AG04449 (cell line): ENCODE measurements around the gene ADGRL1.
A peak's percentile ranks its signal among the peaks of the same experiment; 100 is the strongest.
"Not testable (repeated sequence)": the region's sequence is repeated elsewhere in the genome, so short reads cannot be mapped to it uniquely, and the experiment has no call there.

Experiments used
- CTCF ChIA-PET: fragments of 350-600 bp; formaldehyde crosslinking; extraction: SDS; loops from one replicate; lab custom pipeline; 2021; ENCODE audit warnings: antibody characterized with exemption; lab: Yijun Ruan, JAX
- POLR2A ChIA-PET: fragments of 400-600, 350-600 bp; formaldehyde crosslinking; extraction: SDS; loops from one replicate; lab custom pipeline; 2020; ENCODE audit warnings: antibody characterized with exemption, inconsistent platforms; lab: Yijun Ruan, JAX
- DNase-seq: peaks from one replicate; pipeline ENCODE4 v3.0.0-alpha.2; 2010; ENCODE audit warnings: low read depth, low spot score
- H3K4me3 ChIP-seq: 2 replicates; pipeline ENCODE4 v1.5.1; 2011; ENCODE audit warnings: low read depth, mild to moderate bottlenecking, control low read depth, low read length
- CTCF ChIP-seq: IDR thresholded peaks from one replicate; pipeline ENCODE4 v1.5.1; 2011; ENCODE audit warnings: mild to moderate bottlenecking, moderate library complexity, low read length, control low read depth, inconsistent platforms; ENCODE audit not compliant: insufficient read depth; ENCODE audit errors: missing control alignments

The ADGRL1 gene

GRCh38 chr19:14200147-14200841 is 5.7 kb downstream of the ADGRL1 start:
- CTCF ChIA-PET = interaction anchor here (0.9 to 7.9 kb wide), 14 partner anchors 13 to 239 kb away, joined by 3 to 155 read pairs (median 4); partner anchors contain the start of gene ASF1B
- DNase-seq, POLR2A ChIA-PET, H3K4me3 ChIP-seq: not testable (repeated sequence)
- peak; percentile 69 for TF ChIP-seq CTCF

GRCh38 chr19:14198384-14199376 is 7.3 kb downstream of the ADGRL1 start:
- no peak overlapping the region for H3K4me3 ChIP-seq
- POLR2A ChIA-PET = no interaction called here
- DNase-seq = no peak
- CTCF ChIA-PET = interaction anchor here (0.6 to 7.9 kb wide), 10 partner anchors 9 to 208 kb away, joined by 3 to 155 read pairs (median 4); no protein-coding TSS in a partner anchor
- no peak for TF ChIP-seq CTCF

GRCh38 chr19:14197882-14198281 is 8.1 kb downstream of the ADGRL1 start:
- no peak overlapping the region for H3K4me3 ChIP-seq
- DNase-seq = no peak
- POLR2A ChIA-PET = no interaction called here
- TF ChIP-seq CTCF = no peak
- CTCF ChIA-PET = interaction anchor here (0.6 to 7.9 kb wide), 4 partner anchors 8 to 209 kb away, joined by 3 to 155 read pairs (median 5); no protein-coding TSS in a partner anchor

GRCh38 chr19:14197288-14197687 is 8.7 kb downstream of the ADGRL1 start:
- POLR2A ChIA-PET, DNase-seq, H3K4me3 ChIP-seq: not testable (repeated sequence)
- CTCF ChIA-PET = interaction anchor here (1.4 to 7.9 kb wide), 3 partner anchors 8 to 209 kb away, joined by 3 to 155 read pairs (median 6); no protein-coding TSS in a partner anchor

- H3K4me3 ChIP-seq, DNase-seq, POLR2A ChIA-PET: not testable (repeated sequence)
- CTCF ChIA-PET = interaction anchor here (0.6 to 7.9 kb wide), 9 partner anchors 9 to 210 kb away, joined by 3 to 155 read pairs (median 3); partner anchors contain the start of gene ASF1B
- peak; percentile 50 for TF ChIP-seq CTCF
Observed at GRCh38 chr19:14196105-14196504, 9.9 kb downstream of the ADGRL1 start.

- CTCF ChIA-PET = interaction anchor here (0.6 to 7.9 kb wide), 9 partner anchors 24 to 207 kb away, joined by 3 to 155 read pairs (median 3); partner anchors contain the start of gene ASF1B
- POLR2A ChIA-PET, DNase-seq, H3K4me3 ChIP-seq: not testable (repeated sequence)
Observed at GRCh38 chr19:14195216-14195615, 10.8 kb downstream of the ADGRL1 start.
